LNCAP (cell line): ENCODE results near the gene OR2AT4.

Experiments used
- TF ChIP-seq, protein P1 (sequence below): fragments of 450-650 bp; IDR thresholded peaks from 2 replicates; pipeline ENCODE4 v1.5.1; 2017; ENCODE audit warnings: mild to moderate bottlenecking

The OR2AT4 gene

DNA sequence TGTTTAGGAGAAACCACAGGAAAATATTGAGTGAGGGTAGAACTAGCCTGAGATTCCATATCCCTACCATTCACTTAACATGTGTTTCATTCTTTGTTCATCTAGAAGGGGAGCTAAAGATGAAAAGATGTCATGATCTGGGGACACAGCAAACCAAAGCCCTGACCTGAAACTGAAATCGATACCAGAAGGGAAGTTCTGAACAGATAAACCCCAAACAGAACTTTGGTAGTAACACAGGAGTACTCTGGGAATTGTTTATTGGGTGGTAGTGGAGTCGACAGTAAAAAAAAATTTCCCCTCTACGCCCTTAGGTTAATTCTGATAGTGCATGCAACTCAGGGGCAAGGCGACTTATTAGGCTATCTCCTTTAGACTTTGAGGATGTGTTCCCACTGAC, 27.2 kb downstream of the OR2AT4 start:
- TF ChIP-seq, protein P1, sequence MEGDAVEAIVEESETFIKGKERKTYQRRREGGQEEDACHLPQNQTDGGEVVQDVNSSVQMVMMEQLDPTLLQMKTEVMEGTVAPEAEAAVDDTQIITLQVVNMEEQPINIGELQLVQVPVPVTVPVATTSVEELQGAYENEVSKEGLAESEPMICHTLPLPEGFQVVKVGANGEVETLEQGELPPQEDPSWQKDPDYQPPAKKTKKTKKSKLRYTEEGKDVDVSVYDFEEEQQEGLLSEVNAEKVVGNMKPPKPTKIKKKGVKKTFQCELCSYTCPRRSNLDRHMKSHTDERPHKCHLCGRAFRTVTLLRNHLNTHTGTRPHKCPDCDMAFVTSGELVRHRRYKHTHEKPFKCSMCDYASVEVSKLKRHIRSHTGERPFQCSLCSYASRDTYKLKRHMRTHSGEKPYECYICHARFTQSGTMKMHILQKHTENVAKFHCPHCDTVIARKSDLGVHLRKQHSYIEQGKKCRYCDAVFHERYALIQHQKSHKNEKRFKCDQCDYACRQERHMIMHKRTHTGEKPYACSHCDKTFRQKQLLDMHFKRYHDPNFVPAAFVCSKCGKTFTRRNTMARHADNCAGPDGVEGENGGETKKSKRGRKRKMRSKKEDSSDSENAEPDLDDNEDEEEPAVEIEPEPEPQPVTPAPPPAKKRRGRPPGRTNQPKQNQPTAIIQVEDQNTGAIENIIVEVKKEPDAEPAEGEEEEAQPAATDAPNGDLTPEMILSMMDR = no peak

DNA sequence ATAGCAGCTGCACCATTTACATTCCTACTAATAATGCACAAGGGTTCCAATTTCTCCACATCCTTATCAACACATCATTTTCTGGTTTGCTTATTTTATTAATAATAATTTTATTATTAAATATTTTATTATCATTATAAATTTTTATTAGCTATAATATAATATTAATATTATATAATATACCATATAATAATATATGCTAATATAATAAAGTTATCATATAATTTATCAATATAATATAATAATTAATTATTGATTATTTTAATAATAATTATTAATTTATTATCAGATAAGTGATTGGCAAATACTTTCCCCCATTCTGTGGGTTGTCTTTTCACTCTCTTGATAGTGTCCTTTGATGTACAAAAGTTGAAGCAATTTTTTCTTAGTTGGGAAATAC, 27.7 kb downstream of the OR2AT4 start:
- TF ChIP-seq, protein P1 = no peak

DNA sequence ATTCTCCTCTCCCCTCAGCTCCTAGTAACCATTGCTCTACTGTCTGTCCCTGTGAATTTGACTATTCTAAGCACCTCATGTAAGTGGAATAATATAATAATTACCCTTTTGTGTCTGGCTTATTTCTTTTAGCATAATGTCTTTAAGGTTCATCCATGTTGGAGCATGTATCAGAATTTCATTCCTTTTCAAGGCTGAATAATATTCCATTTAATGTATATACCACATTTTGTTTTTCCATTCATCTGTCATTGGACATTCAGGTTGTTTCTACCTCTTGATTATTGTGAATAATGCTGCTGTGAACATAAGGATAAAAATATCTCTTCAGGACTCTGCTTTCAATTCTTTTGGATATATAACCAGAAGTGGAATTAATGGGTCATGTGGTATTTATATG, 28.1 kb downstream of the OR2AT4 start:
- TF ChIP-seq, protein P1 = no peak

DNA sequence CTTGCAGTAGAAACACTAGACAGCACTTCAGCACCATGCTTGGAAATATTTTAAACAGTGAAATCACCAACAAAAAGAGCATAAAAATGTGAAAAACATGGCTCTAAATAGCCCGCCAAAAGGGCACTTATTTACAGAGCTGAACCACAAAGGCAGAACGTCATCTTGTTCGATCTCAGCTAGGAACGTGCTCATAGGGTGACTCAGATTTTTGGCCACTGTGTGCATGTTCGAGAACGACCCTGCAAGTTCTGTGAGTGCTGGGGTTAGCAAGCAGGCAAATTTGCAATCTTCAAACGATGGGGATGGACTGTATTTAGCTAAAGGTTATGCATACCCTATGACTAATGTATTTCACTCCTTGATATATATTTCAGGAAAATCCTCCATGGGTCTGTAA, 30.6 kb downstream of the OR2AT4 start:
- TF ChIP-seq, protein P1 = no peak

DNA sequence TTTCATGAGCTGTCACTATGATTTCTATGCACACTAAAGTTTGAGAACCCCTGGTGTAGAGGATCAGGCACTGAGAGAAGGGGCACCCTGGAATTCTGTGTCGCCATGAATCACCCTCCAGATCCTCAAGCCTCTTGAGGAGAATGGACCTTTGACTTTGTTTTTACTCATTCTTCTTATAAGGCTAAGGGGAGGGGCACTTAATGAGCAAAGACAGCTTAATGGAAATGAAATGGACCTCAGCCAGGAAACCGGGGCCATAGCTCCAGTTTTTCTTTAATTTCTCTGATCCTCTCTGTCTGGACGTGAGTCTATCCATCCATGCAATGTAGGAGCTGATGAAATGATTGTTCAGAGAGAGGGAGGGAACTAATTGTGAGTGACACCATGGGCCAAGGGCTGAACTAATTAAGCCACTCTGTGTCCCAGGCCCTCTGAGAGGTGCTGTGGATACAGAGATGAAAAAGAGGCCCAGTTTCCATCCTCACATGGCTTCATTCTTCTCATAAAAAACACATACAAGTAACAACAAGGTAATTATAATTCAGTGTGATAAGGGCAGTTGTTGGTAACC, 32.8 kb downstream of the OR2AT4 start:
- TF ChIP-seq, protein P1 = no peak

DNA sequence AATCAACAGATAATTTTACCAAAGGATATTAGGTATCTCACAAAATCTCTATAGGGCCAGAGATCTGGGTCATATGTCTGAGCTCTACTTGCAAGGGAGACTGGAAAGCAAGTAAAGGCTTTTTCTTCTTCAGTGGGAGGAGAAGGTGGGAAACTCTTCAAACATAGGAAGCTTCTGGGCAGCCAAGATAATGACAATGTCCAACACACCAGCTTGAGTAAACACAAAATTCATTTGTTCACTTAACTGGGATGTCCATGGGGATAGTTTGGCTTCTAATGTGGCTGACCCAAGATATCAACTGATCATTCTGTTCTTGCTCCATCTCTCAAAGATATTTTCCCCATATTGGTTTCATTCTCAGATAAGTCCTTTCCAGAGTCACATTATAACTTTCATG, 37.4 kb downstream of the OR2AT4 start:
- TF ChIP-seq, protein P1 = no peak

DNA sequence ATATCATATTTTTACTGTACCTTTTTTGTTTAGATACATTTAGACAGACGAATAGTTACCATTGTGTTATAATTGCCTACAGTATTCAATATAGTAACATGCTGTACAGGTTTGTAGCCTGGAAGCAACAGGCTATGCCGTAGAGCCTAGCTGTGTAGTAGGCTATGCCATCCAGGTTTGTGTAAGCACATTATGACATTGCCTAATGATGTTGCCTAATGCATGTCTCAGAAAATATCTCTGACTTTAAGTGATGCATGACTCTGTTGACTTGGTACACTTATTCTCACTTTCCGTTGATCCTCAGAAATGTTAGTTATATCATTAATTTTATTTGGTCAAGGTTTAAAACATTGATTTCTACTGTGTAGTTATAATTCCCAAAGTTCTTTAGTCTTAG, 39.9 kb downstream of the OR2AT4 start:
- TF ChIP-seq, protein P1 = no peak

DNA sequence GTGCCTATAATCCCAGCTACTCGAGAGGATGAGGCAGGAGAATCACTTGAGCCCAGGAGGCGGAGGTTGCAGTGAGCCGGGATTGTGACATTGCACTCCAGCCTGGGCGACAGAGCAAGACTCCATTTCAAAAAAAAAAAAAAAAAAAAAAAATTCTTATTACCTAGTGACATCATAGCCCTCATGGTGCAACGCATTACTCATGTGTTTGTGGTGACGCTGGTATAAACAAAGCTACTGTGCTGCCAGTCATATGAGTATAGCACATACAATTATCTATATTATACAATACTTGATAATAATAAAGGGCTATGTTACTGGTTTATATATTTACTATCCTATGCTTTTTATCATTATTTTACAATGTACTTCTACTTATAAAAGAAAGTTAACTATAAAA, 41.2 kb downstream of the OR2AT4 start:
- TF ChIP-seq, protein P1 = no peak
